Measurements from ENCODE around the gene HOXD1. TPM values are rescaled to one million over a fixed set of nuclear protein-coding genes. Genes with fewer than 3 reads are reported as not detected.

The HOXD1 gene
- polyA plus RNA-seq, 1 of the 3 experiments (the other 2 are of a cell fraction), result not detected

- H3K4me3 ChIP-seq (ENCODE audit: low read depth in 2 of 2, low read length in 1 of 2), result no peak overlapping the region
- no peaks in the 10 kb centered on the region for H3K36me3 ChIP-seq (replicated peaks in 1 of 2; ENCODE audit: control insufficient read depth in 1 of 2, insufficient read depth in 2 of 2, low read length in 1 of 2)
- H3F3A ChIP-seq (replicated peaks; ENCODE audit: insufficient read depth), result no peaks in the 10 kb centered on the region
- no peak for DNase-seq
- TF ChIP-seq NFIC (IDR thresholded peaks at IDR 0.05; ENCODE audit: borderline replicate concordance) (no peak), MAX (IDR thresholded peaks at IDR 0.05; ENCODE audit: low read depth) (no peak), RAD21 (IDR thresholded peaks at IDR 0.05; ENCODE audit: low read length) (no peak), TAF1 (IDR thresholded peaks at IDR 0.05; ENCODE audit: borderline replicate concordance, low read depth, low read length) (no peak), SMC3 (IDR thresholded peaks at IDR 0.05; ENCODE audit: low read depth, low read length) (no peak), RCOR1 (IDR thresholded peaks at IDR 0.05; ENCODE audit: low read length) (no peak), PBX3 (IDR thresholded peaks at IDR 0.05) (no peak), FOXM1 (IDR thresholded peaks at IDR 0.05; ENCODE audit: low read depth) (no peak), MXI1 (IDR thresholded peaks at IDR 0.05; ENCODE audit: low read depth, low read length) (no peak), RFX5 (IDR thresholded peaks at IDR 0.05; ENCODE audit: low read length) (no peak), ELF1 (IDR thresholded peaks at IDR 0.05) (no peak), RXRA (IDR thresholded peaks at IDR 0.05; ENCODE audit: borderline replicate concordance, low read depth) (no peak), EP300 (IDR thresholded peaks at IDR 0.05; ENCODE audit: borderline replicate concordance in 1 of 2, low read depth in 1 of 2, low read length in 1 of 2) (no peak)
- TF ChIP-seq, protein P1, sequence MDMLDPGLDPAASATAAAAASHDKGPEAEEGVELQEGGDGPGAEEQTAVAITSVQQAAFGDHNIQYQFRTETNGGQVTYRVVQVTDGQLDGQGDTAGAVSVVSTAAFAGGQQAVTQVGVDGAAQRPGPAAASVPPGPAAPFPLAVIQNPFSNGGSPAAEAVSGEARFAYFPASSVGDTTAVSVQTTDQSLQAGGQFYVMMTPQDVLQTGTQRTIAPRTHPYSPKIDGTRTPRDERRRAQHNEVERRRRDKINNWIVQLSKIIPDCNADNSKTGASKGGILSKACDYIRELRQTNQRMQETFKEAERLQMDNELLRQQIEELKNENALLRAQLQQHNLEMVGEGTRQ (IDR thresholded peaks at IDR 0.05; ENCODE audit: borderline replicate concordance, low read depth, low read length), result no peak
- H3K9me2 ChIP-seq, result no peaks in the 10 kb centered on the region
- H3K9ac ChIP-seq, result no peak overlapping the region
- no peaks in the 10 kb centered on the region for H4K20me1 ChIP-seq (ENCODE audit: insufficient read depth)
- H3K4me1 ChIP-seq (ENCODE audit: control insufficient read depth in 1 of 2, insufficient read depth in 2 of 2, low read depth in 1 of 2, low read length in 1 of 2), result peaks cover 0 to 8% of the 10 kb centered on the region in 2 experiments; a peak in 1 of 4 replicates
- ChIA-PET POLR2A (no interaction called here), CTCF (interaction anchor here (1.1 to 11.3 kb wide), 5 partner anchors 309 to 505 kb away, joined by 3 to 154 read pairs (median 4); no protein-coding TSS in a partner anchor)
- H3K27me3 ChIP-seq (ENCODE audit: insufficient read depth), result no peaks in the 10 kb centered on the region
- H3K27ac ChIP-seq (ENCODE audit: low read depth in 2 of 2, low read length in 1 of 2), result no peak overlapping the region
- no peak overlapping the region for H2AFZ ChIP-seq (ENCODE audit: low read depth)
- H3K4me2 ChIP-seq, result no peak overlapping the region
- H3K9me3 ChIP-seq, result no peaks in the 10 kb centered on the region
- H3K79me2 ChIP-seq (ENCODE audit: insufficient read depth), result peaks cover 4% of the 10 kb centered on the region
Observed at GRCh38 chr2:176146645-176147044, 41.8 kb upstream of the HOXD1 start.

DNA sequence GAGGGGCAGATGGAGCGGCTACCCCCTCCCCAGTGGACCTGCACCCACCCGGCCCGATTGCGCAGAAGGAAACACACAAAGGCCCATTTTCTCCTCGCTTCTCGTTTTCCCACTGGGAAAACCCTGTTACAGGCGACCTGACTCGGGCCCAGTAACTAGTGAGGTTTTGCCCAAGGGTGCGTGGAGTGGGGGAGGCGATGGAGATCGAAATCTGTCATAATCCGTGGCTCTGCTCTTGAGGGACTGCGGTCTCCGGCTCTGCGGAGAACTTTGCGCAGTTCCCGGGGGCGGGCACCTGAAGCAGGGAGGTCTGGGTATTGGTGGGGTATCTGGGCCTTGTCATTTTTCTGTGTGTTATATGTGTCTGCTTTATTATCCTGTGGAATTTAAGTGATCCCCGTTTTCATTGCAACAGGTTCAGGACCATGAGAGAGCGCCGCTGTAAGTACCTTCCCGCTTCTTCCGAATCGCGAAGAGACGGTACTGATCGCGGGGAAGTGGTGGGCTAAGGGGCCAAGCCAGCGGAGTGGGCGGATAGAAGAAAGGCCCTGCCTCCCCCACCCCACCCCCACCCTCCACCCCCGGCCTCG, 41.2 kb upstream of the HOXD1 start:
- Histone ChIP-seq H3F3A (replicated peaks; ENCODE audit: insufficient read depth) (no peaks in the 10 kb centered on the region), H3K79me2 (ENCODE audit: insufficient read depth) (peaks cover 4% of the 10 kb centered on the region), H3K27me3 (ENCODE audit: insufficient read depth) (no peaks in the 10 kb centered on the region), H3K9me2 (no peaks in the 10 kb centered on the region), H3K9ac (no peak overlapping the region), H3K4me2 (no peak overlapping the region), H3K36me3 (replicated peaks in 1 of 2; ENCODE audit: control insufficient read depth in 1 of 2, insufficient read depth in 2 of 2, low read length in 1 of 2) (no peaks in the 10 kb centered on the region), H4K20me1 (ENCODE audit: insufficient read depth) (no peaks in the 10 kb centered on the region), H3K4me3 (ENCODE audit: low read depth in 2 of 2, low read length in 1 of 2) (no peak overlapping the region), H3K4me1 (ENCODE audit: control insufficient read depth in 1 of 2, insufficient read depth in 2 of 2, low read depth in 1 of 2, low read length in 1 of 2) (peaks cover 0 to 8% of the 10 kb centered on the region in 2 experiments; a peak in 1 of 4 replicates), H3K9me3 (no peaks in the 10 kb centered on the region), H2AFZ (ENCODE audit: low read depth) (no peak overlapping the region), H3K27ac (ENCODE audit: low read depth in 2 of 2, low read length in 1 of 2) (no peak overlapping the region)
- no peak for DNase-seq
- TF ChIP-seq MAX (IDR thresholded peaks at IDR 0.05; ENCODE audit: low read depth) (no peak), TAF1 (IDR thresholded peaks at IDR 0.05; ENCODE audit: borderline replicate concordance, low read depth, low read length) (no peak), GATA2 (CRISPR knock-in tag; IDR thresholded peaks at IDR 0.05) (no peak), IRF3 (IDR thresholded peaks at IDR 0.05; ENCODE audit: low read depth, low read length) (no peak), JUND (IDR thresholded peaks at IDR 0.05) (no peak), RXRA (IDR thresholded peaks at IDR 0.05; ENCODE audit: borderline replicate concordance, low read depth) (no peak), ELF1 (IDR thresholded peaks at IDR 0.05) (no peak)
- ChIA-PET POLR2A (no interaction called here), CTCF (interaction anchor here (0.6 to 1.4 kb wide), 6 partner anchors 407 to 505 kb away, joined by 3 to 4 read pairs (median 4); no protein-coding TSS in a partner anchor)
- WGBS (ENCODE audit: low lambda C conversion rate), result 95% methylated on average over 32 of the region's 32 CpGs

Measured in SK-N-SH (cell line).